H9 (cell line): ENCODE results near the gene CRIP2. TPM values are rescaled to one million over a fixed set of nuclear protein-coding genes. Genes with fewer than 3 reads are reported as not detected.

Source experiments
- DNase-seq: peaks from one replicate; pipeline ENCODE4 v3.0.0-alpha.2; 2017
- H2AFZ ChIP-seq: one replicate; pipeline ENCODE4 v1.6.1; 2013; ENCODE audit warnings: mild to moderate bottlenecking, low read length, control low read depth, moderate library complexity
- H2AK5ac ChIP-seq: 2 replicates; pipeline ENCODE4 v1.6.1; 2013; ENCODE audit warnings: low read length, control low read depth, mixed read lengths; ENCODE audit not compliant: insufficient read length
- H2BK120ac ChIP-seq: one replicate; pipeline ENCODE4 v1.6.1; 2013; ENCODE audit warnings: low read depth, mild to moderate bottlenecking, low read length, control low read depth, inconsistent platforms; ENCODE audit not compliant: poor library complexity, severe bottlenecking
- H2BK12ac ChIP-seq: 2 replicates; pipeline ENCODE4 v1.6.1; 2013; ENCODE audit warnings: low read length, control low read depth, mixed read lengths, low read depth; ENCODE audit not compliant: insufficient read length
- H2BK15ac ChIP-seq: 2 replicates; pipeline ENCODE4 v1.6.1; 2013; ENCODE audit warnings: low read depth, low read length, control low read depth
- H2BK20ac ChIP-seq: one replicate; pipeline ENCODE4 v1.6.1; 2013; ENCODE audit warnings: low read depth, mild to moderate bottlenecking, low read length, control low read depth, inconsistent platforms; ENCODE audit not compliant: poor library complexity, severe bottlenecking
- H2BK5ac ChIP-seq: 2 replicates; pipeline ENCODE4 v1.6.1; 2013; ENCODE audit warnings: low read length, control low read depth, mixed read lengths; ENCODE audit not compliant: insufficient read length
- H3K14ac ChIP-seq: 2 replicates; pipeline ENCODE4 v1.6.1; 2013; ENCODE audit warnings: low read length, control low read depth; ENCODE audit not compliant: insufficient read depth
- H3K18ac ChIP-seq: 2 replicates; pipeline ENCODE4 v1.6.1; 2013; ENCODE audit warnings: low read depth, mild to moderate bottlenecking, mixed read lengths, low read length, control low read depth; ENCODE audit not compliant: insufficient read length
- H3K23ac ChIP-seq: 2 replicates; pipeline ENCODE4 v1.6.1; 2013; ENCODE audit warnings: low read length, control low read depth, mixed read lengths, low read depth; ENCODE audit not compliant: insufficient read length
- H3K23me2 ChIP-seq: 2 replicates; pipeline ENCODE4 v1.6.1; 2013; ENCODE audit warnings: low read depth, mild to moderate bottlenecking, mixed read lengths, low read length, control low read depth; ENCODE audit not compliant: insufficient read length, poor library complexity, severe bottlenecking
- H3K27ac ChIP-seq: 2 replicates; pipeline ENCODE4 v1.5.1; 2013; ENCODE audit warnings: low read length, control low read depth, mixed read lengths, low read depth; ENCODE audit not compliant: insufficient read length
- H3K27me3 ChIP-seq: 2 replicates; pipeline ENCODE4 v1.6.1; 2013; ENCODE audit warnings: low read length, control low read depth, inconsistent platforms; ENCODE audit not compliant: insufficient read depth
- H3K4ac ChIP-seq: 2 replicates; pipeline ENCODE4 v1.6.1; 2013; ENCODE audit warnings: low read depth, mild to moderate bottlenecking, control low read depth, inconsistent platforms, low read length, moderate library complexity
- H3K4me1 ChIP-seq: 2 replicates; pipeline ENCODE4 v1.6.1; 2013; ENCODE audit warnings: low read length, control low read depth, inconsistent platforms; ENCODE audit not compliant: insufficient read depth
- H3K4me2 ChIP-seq: 2 replicates; pipeline ENCODE4 v1.6.1; 2013; ENCODE audit warnings: low read length, control low read depth, mixed read lengths; ENCODE audit not compliant: insufficient read length, insufficient read depth
- H3K56ac ChIP-seq: 2 replicates; pipeline ENCODE4 v1.6.1; 2013; ENCODE audit warnings: low read depth, mild to moderate bottlenecking, mixed read lengths, low read length, control low read depth; ENCODE audit not compliant: insufficient read length
- H3K79me1 ChIP-seq: 2 replicates; pipeline ENCODE4 v1.6.1; 2013; ENCODE audit warnings: low read depth, mild to moderate bottlenecking, moderate library complexity, low read length, control low read depth, inconsistent platforms; ENCODE audit not compliant: insufficient read depth, poor library complexity, severe bottlenecking
- H3K79me2 ChIP-seq: 2 replicates; pipeline ENCODE4 v1.6.1; 2013; ENCODE audit warnings: low read length, control low read depth, inconsistent platforms; ENCODE audit not compliant: insufficient read depth
- H3K9ac ChIP-seq: 2 replicates; pipeline ENCODE4 v1.6.1; 2013; ENCODE audit warnings: low read length, control low read depth, mixed read lengths; ENCODE audit not compliant: insufficient read length; ENCODE audit errors: extremely low read depth
- H3K9me3 ChIP-seq: one replicate; pipeline ENCODE4 v1.6.1; 2013; ENCODE audit warnings: low read depth, low read length, inconsistent platforms; ENCODE audit not compliant: control insufficient read depth
- H3T11ph ChIP-seq: one replicate; pipeline ENCODE4 v1.6.1; 2013; ENCODE audit warnings: mild to moderate bottlenecking, low read length, control low read depth, inconsistent platforms
- H4K20me1 ChIP-seq: one replicate; pipeline ENCODE4 v1.6.1; 2013; ENCODE audit not compliant: control insufficient read depth, insufficient read length, insufficient read depth
- H4K5ac ChIP-seq: 2 replicates; pipeline ENCODE4 v1.6.1; 2013; ENCODE audit warnings: low read depth, mild to moderate bottlenecking, mixed read lengths, low read length, control low read depth; ENCODE audit not compliant: insufficient read length
- H4K8ac ChIP-seq: replicated peaks from 2 replicates; pipeline ENCODE4 v1.6.1; 2013; ENCODE audit warnings: low read length, control low read depth, mixed read lengths, low read depth; ENCODE audit not compliant: insufficient read length
- H4K91ac ChIP-seq: 2 replicates; pipeline ENCODE4 v1.6.1; 2013; ENCODE audit warnings: low read depth, mild to moderate bottlenecking, moderate library complexity, mixed read lengths, low read length, control low read depth; ENCODE audit not compliant: insufficient read length
- H3K27ac Mint-ChIP-seq, 3 experiments: 2 replicates in 2 of 3; 3 replicates in 1 of 3; pipeline ENCODE4 v1.8.0; 2020 to 2021; ENCODE audit warnings: mixed read lengths in 3 of 3, mild to moderate bottlenecking in 1 of 3, moderate library complexity in 1 of 3
- H3K27me3 Mint-ChIP-seq: 2 replicates; pipeline ENCODE4 v1.8.0; 2021; ENCODE audit warnings: low read depth, mild to moderate bottlenecking, moderate library complexity, mixed read lengths
- H3K36me3 Mint-ChIP-seq, 3 experiments: 2 replicates in 2 of 3; 3 replicates in 1 of 3; pipeline ENCODE4 v1.8.0; 2020 to 2021; ENCODE audit warnings: low read depth in 3 of 3, mixed read lengths in 3 of 3; ENCODE audit not compliant: insufficient read depth in 1 of 3
- H3K4me1 Mint-ChIP-seq, 2 experiments: 2 replicates each; pipeline ENCODE4 v1.8.0; 2020; ENCODE audit warnings: mixed read lengths in 2 of 2
- H3K4me3 Mint-ChIP-seq, 2 experiments: 2 replicates in 1 of 2; 3 replicates in 1 of 2; pipeline ENCODE4 v1.8.0; 2020 to 2021; ENCODE audit warnings: mild to moderate bottlenecking in 2 of 2, mixed read lengths in 2 of 2, moderate library complexity in 1 of 2
- H3K9me3 Mint-ChIP-seq, 2 experiments: 2 replicates in 1 of 2; 3 replicates in 1 of 2; pipeline ENCODE4 v1.8.0; 2020; ENCODE audit warnings: mild to moderate bottlenecking in 2 of 2, mixed read lengths in 2 of 2, moderate library complexity in 1 of 2
- CTCF ChIP-seq: fragments of 200-600 bp; sonication (generic); conservative IDR thresholded peaks from 3 replicates; pipeline ENCODE4 v1.8.0; 2021; ENCODE audit warnings: antibody characterized with exemption, mild to moderate bottlenecking
- WGBS: extraction: QIAGEN DNeasy Blood & Tissue Kit; methylation state at CpG from one replicate; pipeline ENCODE4 v1.1.7; 2013; ENCODE audit warnings: missing lambda C conversion rate, low lambda C conversion rate, mixed read lengths; ENCODE audit not compliant: insufficient read length; ENCODE audit errors: extremely low coverage; 5-methylcytosine and 5-hydroxymethylcytosine counted together
- total RNA-seq: library from RNA; stranded (reverse); gene quantifications from 2 replicates; pipeline ENCODE4 v1.2.1, GENCODE V29; 2021

The CRIP2 gene
- total RNA-seq, 1 experiment from 2014 or later: 5.7 TPM

DNA sequence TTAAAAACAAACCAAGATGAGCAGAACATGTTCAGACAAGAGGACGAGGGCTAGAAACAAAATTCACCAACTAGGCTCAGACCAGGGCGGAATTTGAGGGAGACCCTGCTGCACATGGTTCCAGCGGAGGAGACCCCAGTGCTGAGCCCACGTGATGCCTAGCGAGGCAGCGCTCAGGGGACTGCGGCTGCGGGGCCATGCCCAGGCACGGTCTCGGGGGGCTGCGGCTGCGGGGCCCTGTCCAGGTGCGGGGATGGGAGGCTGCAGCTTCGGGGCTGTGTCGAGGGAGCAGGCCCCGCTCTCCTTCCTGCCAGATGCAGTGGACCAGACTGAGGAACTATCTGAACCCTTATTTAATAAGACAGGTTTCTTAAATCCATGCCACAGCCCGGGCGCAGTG, 12.7 kb upstream of the CRIP2 start:
- Histone ChIP-seq H3K23me2 (no peaks in the 10 kb centered on the region), H3T11ph (no peak overlapping the region), H3K9me3 (no peaks in the 10 kb centered on the region), H3K14ac (no peak overlapping the region), H2BK12ac (no peak overlapping the region), H4K8ac (no peak overlapping the region), H4K91ac (no peak overlapping the region), H3K27me3 (no peaks in the 10 kb centered on the region), H4K20me1 (no peaks in the 10 kb centered on the region), H3K27ac (no peak overlapping the region), H3K79me1 (no peaks in the 10 kb centered on the region), H2BK120ac (no peak overlapping the region), H3K9ac (no peak overlapping the region), H2AFZ (no peak overlapping the region), H3K4me1 (no peaks in the 10 kb centered on the region), H3K23ac (no peak overlapping the region), H2AK5ac (no peak overlapping the region), H3K18ac (no peak overlapping the region), H2BK15ac (no peak overlapping the region), H2BK5ac (no peak overlapping the region), H3K56ac (no peak overlapping the region), H4K5ac (no peak overlapping the region), H3K4ac (no peak overlapping the region), H2BK20ac (no peak overlapping the region), H3K4me2 (no peak overlapping the region), H3K79me2 (no peaks in the 10 kb centered on the region)
- no peak for TF ChIP-seq CTCF
- peaks cover 2 to 6% of the 10 kb centered on the region in 2 experiments; a peak in 2 of 4 replicates for H3K4me1 Mint-ChIP-seq
- H3K27me3 Mint-ChIP-seq: no peaks in the 10 kb centered on the region
- DNase-seq: no peak
- no CpG with 5 or more reads among the region's 18 CpGs for WGBS
- peak overlapping the region in 2 of 3 experiments; percentile 79 to 82; a peak in 3 of 7 replicates for H3K27ac Mint-ChIP-seq
- no peaks in the 10 kb centered on the region for H3K9me3 Mint-ChIP-seq
- peaks cover 17 to 41% (median 41%) of the 10 kb centered on the region in 3 experiments; a peak in 6 of 7 replicates for H3K36me3 Mint-ChIP-seq
- no peak overlapping the region for H3K4me3 Mint-ChIP-seq
